T-cell (primary cell): ENCODE measurements around the gene CSE1L. TPM values are rescaled to one million over a fixed set of nuclear protein-coding genes. Genes with fewer than 3 reads are reported as not detected.

Source experiments
- ATAC-seq, 4 experiments: fragments of 200-7000 bp in 3 of 4; fragments of 150-1000 bp in 1 of 4; cut with Tn5 transposase; replicated peaks in 1 of 4; 1 replicate in 3 of 4; 2 replicates in 1 of 4; pipeline ENCODE4 v1.10.0; 2021; ENCODE audit warnings: moderate library complexity in 3 of 4, mild to moderate bottlenecking in 2 of 4, moderate number of reproducible peaks in 1 of 4
- CTCF ChIA-PET, 2 donors: fragments of 300-600 bp; sonication (Branson Sonifier 250); formaldehyde crosslinking; loops; one replicate each; lab custom pipeline; 2022; ENCODE audit warnings: antibody characterized with exemption in 2 of 2; lab: Charles Lee
- POLR2A ChIA-PET, 2 donors: fragments of 300-600 bp; sonication (Branson Sonifier 250); formaldehyde crosslinking; loops; one replicate each; lab custom pipeline; 2022; ENCODE audit warnings: antibody characterized with exemption in 2 of 2; lab: Charles Lee
- DNase-seq, 35 experiments: peaks; one replicate each; pipeline versions ENCODE4 v3.0.0 to v3.0.0-alpha.2; 2013 to 2023
- H3K27ac ChIP-seq: one replicate; pipeline ENCODE4 v1.5.1; 2013; ENCODE audit warnings: low read length
- H3K27me3 ChIP-seq, 2 experiments: replicated peaks in 1 of 2; 1 replicate in 1 of 2; 2 replicates in 1 of 2; pipeline versions ENCODE4 v1.6.1 to v1.7.0; 2013; ENCODE audit warnings: low read length in 1 of 2, mixed read lengths in 1 of 2; ENCODE audit not compliant: control insufficient read depth in 2 of 2, insufficient read depth in 2 of 2; ENCODE audit errors: extremely low read depth in 1 of 2
- H3K36me3 ChIP-seq, 2 donors: 1 replicate in 1 of 2; 2 replicates in 1 of 2; pipeline versions ENCODE4 v1.6.1 to v1.7.0; 2013; ENCODE audit warnings: low read length in 1 of 2; ENCODE audit not compliant: control insufficient read depth in 2 of 2, insufficient read depth in 1 of 2; ENCODE audit errors: extremely low read depth in 1 of 2
- H3K4me1 ChIP-seq, 2 experiments: 1 replicate in 1 of 2; 2 replicates in 1 of 2; pipeline versions ENCODE4 v1.6.1 to v1.7.0; 2013; ENCODE audit warnings: low read length in 2 of 2, mixed read lengths in 1 of 2; ENCODE audit not compliant: insufficient read depth in 2 of 2, control insufficient read depth in 1 of 2; ENCODE audit errors: extremely low read depth in 1 of 2
- H3K4me3 ChIP-seq, 2 donors: 1 replicate in 1 of 2; 2 replicates in 1 of 2; pipeline versions ENCODE4 v1.5.1 to v1.7.0; 2013; ENCODE audit warnings: mild to moderate bottlenecking in 2 of 2, low read length in 1 of 2, moderate library complexity in 1 of 2; ENCODE audit not compliant: control insufficient read depth in 1 of 2; ENCODE audit errors: extremely low read depth in 1 of 2
- H3K9me3 ChIP-seq: 2 replicates; pipeline ENCODE4 v1.7.0; 2013
- H3K27ac Mint-ChIP-seq, 2 donors: one replicate each; pipeline ENCODE4 v1.8.0; 2020 to 2021; ENCODE audit warnings: mild to moderate bottlenecking in 2 of 2, mixed read lengths in 2 of 2
- H3K27me3 Mint-ChIP-seq, 2 donors: one replicate each; pipeline ENCODE4 v1.8.0; 2021 to 2022; ENCODE audit warnings: mixed read lengths in 2 of 2
- H3K36me3 Mint-ChIP-seq: one replicate; pipeline ENCODE4 v1.8.0; 2021; ENCODE audit warnings: mixed read lengths
- H3K4me1 Mint-ChIP-seq, 3 donors: one replicate each; pipeline ENCODE4 v1.8.0; 2020 to 2022; ENCODE audit warnings: mixed read lengths in 3 of 3, mild to moderate bottlenecking in 1 of 3
- H3K4me3 Mint-ChIP-seq, 3 donors: one replicate each; pipeline ENCODE4 v1.8.0; 2020 to 2022; ENCODE audit warnings: mild to moderate bottlenecking in 3 of 3, mixed read lengths in 3 of 3, moderate library complexity in 3 of 3
- H3K9me3 Mint-ChIP-seq, 3 donors: one replicate each; pipeline ENCODE4 v1.8.0; 2020 to 2022; ENCODE audit warnings: mixed read lengths in 3 of 3
- WGBS: methylation state at CpG from one replicate; pipeline ENCODE4 v1.1.5; 2013; ENCODE audit warnings: missing lambda C conversion rate; ENCODE audit not compliant: insufficient coverage; 5-methylcytosine and 5-hydroxymethylcytosine counted together
- total RNA-seq, 35 experiments: library from RNA in 6 of 35; stranded (reverse) in 6 of 35; fragments of 120-200 nt in 1 of 35; gene quantifications; one replicate each; pipeline versions ENCODE4 v1.2.1 to v1.2.4 and lab custom pipeline; 2013 to 2026

Gene CSE1L
- total RNA-seq: 10 to 100 TPM; 29.3 to 41.7 (median 37.4) TPM
- total RNA-seq (2013): 40.6 TPM
- total RNA-seq (lab: John Stamatoyannopoulos, UW): 58.8 to 431 (median 99.9) reads per million in 29 experiments

GRCh38 chr20:49046087-49046900, at the start of gene CSE1L:
CSE1L (plus strand) TSS chr20:49046312; CDS start chr20:49058464, 12,152 bp downstream.
- H3K27me3 Mint-ChIP-seq: no peaks in the 10 kb centered on the region
- Histone ChIP-seq H3K4me1 (peaks cover 16 to 29% of the 10 kb centered on the region in 2 experiments), H3K4me3 (peak within 1 kb of the TSS; percentile 85 to 100), H3K27me3 (no peaks in the 10 kb centered on the region), H3K36me3 (no peaks in the 10 kb centered on the region), H3K9me3 (no peaks in the 10 kb centered on the region), H3K27ac (peak within 1 kb of the TSS; percentile 97)
- peaks cover 42 to 49% (median 43%) of the 10 kb centered on the region in 3 donors for H3K4me1 Mint-ChIP-seq
- DNase-seq: peak; percentile 85 to 96 (median 92)
- H3K9me3 Mint-ChIP-seq: no peaks in the 10 kb centered on the region
- ChIA-PET POLR2A (interaction anchor here (0.5 to 1.1 kb wide), 4 partner anchors 9 to 781 kb away, joined by 3 to 12 read pairs (median 4); no protein-coding TSS in a partner anchor), CTCF (interaction anchor here in 1 of 2 donors (0.6 to 0.7 kb wide), 2 partner anchors 19 to 53 kb away, joined by 3 read pairs; no protein-coding TSS in a partner anchor)
- peaks cover 3% of the 10 kb centered on the region for H3K36me3 Mint-ChIP-seq
- WGBS: 0% methylated on average over 75 of the region's 80 CpGs
- H3K27ac Mint-ChIP-seq: peak within 1 kb of the TSS; percentile 96 to 99
- peak; percentile 90 to 92 (median 92) for ATAC-seq
- peak within 1 kb of the TSS; percentile 94 to 97 (median 97) for H3K4me3 Mint-ChIP-seq

GRCh38 chr20:48999890-49000870, 45.9 kb upstream of the CSE1L start:
- DNase-seq (no peak), ATAC-seq (no peak)
- CTCF ChIA-PET: no interaction called here
- no peaks in the 10 kb centered on the region for H3K9me3 Mint-ChIP-seq
- Histone ChIP-seq H3K4me1 (no peaks in the 10 kb centered on the region), H3K4me3 (no peak overlapping the region), H3K27me3 (no peaks in the 10 kb centered on the region), H3K27ac (no peak overlapping the region), H3K36me3 (peaks cover 0 to 63% of the 10 kb centered on the region in 2 donors), H3K9me3 (no peaks in the 10 kb centered on the region)
- H3K27me3 Mint-ChIP-seq: no peaks in the 10 kb centered on the region
- no peak overlapping the region for H3K4me3 Mint-ChIP-seq
- no peaks in the 10 kb centered on the region for H3K4me1 Mint-ChIP-seq
- H3K27ac Mint-ChIP-seq: no peak overlapping the region
- POLR2A ChIA-PET: no interaction called here
- no CpG with 5 or more reads among the region's 3 CpGs for WGBS
- H3K36me3 Mint-ChIP-seq: peaks cover 47% of the 10 kb centered on the region

GRCh38 chr20:49001741-49002140, 44.4 kb upstream of the CSE1L start:
- peaks cover 47% of the 10 kb centered on the region for H3K36me3 Mint-ChIP-seq
- no peaks in the 10 kb centered on the region for H3K9me3 ChIP-seq
- H3K4me3 Mint-ChIP-seq: no peak overlapping the region
- no peak overlapping the region for H3K27ac ChIP-seq
- CTCF ChIA-PET: interaction anchor here in 1 of 2 donors (0.6 kb wide), 1 partner anchor 97 kb away, joined by 3 read pairs; no protein-coding TSS in a partner anchor
- no peaks in the 10 kb centered on the region for H3K4me1 Mint-ChIP-seq
- no peaks in the 10 kb centered on the region for H3K4me1 ChIP-seq
- H3K9me3 Mint-ChIP-seq: no peaks in the 10 kb centered on the region
- DNase-seq (no peak), ATAC-seq (no peak)
- H3K27me3 ChIP-seq: no peaks in the 10 kb centered on the region
- POLR2A ChIA-PET: interaction anchor here in 1 of 2 donors (0.6 kb wide), 1 partner anchor 8 kb away, joined by 4 read pairs; no protein-coding TSS in a partner anchor
- H3K4me3 ChIP-seq: no peak overlapping the region
- H3K27me3 Mint-ChIP-seq: no peaks in the 10 kb centered on the region
- WGBS: no CpG with 5 or more reads among the region's 7 CpGs
- peaks cover under 1 to 59% of the 10 kb centered on the region in 2 donors for H3K36me3 ChIP-seq
- no peak overlapping the region for H3K27ac Mint-ChIP-seq

GRCh38 chr20:49006446-49006980, 39.6 kb upstream of the CSE1L start:
- H3K4me1 ChIP-seq: no peaks in the 10 kb centered on the region
- ChIA-PET CTCF (interaction anchor here in 1 of 2 donors (0.6 kb wide), 1 partner anchor 173 kb away, joined by 3 read pairs; no protein-coding TSS in a partner anchor), POLR2A (interaction anchor here in 1 of 2 donors (0.6 kb wide), 1 partner anchor 1292 kb away, joined by 3 read pairs; no protein-coding TSS in a partner anchor)
- H3K36me3 ChIP-seq: peaks cover 2 to 60% of the 10 kb centered on the region in 2 donors
- no peaks in the 10 kb centered on the region for H3K9me3 Mint-ChIP-seq
- no peaks in the 10 kb centered on the region for H3K27me3 Mint-ChIP-seq
- WGBS: 96% methylated on average over 8 of the region's 8 CpGs
- no peaks in the 10 kb centered on the region for H3K9me3 ChIP-seq
- H3K4me1 Mint-ChIP-seq: no peaks in the 10 kb centered on the region
- H3K36me3 Mint-ChIP-seq: peaks cover 33% of the 10 kb centered on the region
- no peak overlapping the region for H3K27ac Mint-ChIP-seq
- DNase-seq (no peak), ATAC-seq (no peak)
- H3K27ac ChIP-seq: no peak overlapping the region
- H3K4me3 Mint-ChIP-seq: no peak overlapping the region
- H3K27me3 ChIP-seq: no peaks in the 10 kb centered on the region
- H3K4me3 ChIP-seq: no peak overlapping the region

GRCh38 chr20:49009899-49010631, 36.0 kb upstream of the CSE1L start:
- Mint-ChIP-seq H3K4me3 (no peak overlapping the region), H3K27me3 (no peaks in the 10 kb centered on the region), H3K9me3 (no peaks in the 10 kb centered on the region), H3K36me3 (peaks cover 56% of the 10 kb centered on the region), H3K27ac (no peak overlapping the region), H3K4me1 (no peaks in the 10 kb centered on the region)
- no peaks in the 10 kb centered on the region for H3K9me3 ChIP-seq
- peaks cover 7 to 78% of the 10 kb centered on the region in 2 donors for H3K36me3 ChIP-seq
- ChIA-PET POLR2A (interaction anchor here in 1 of 2 donors (0.6 kb wide), 1 partner anchor 8 kb away, joined by 4 read pairs; no protein-coding TSS in a partner anchor), CTCF (no interaction called here)
- H3K27ac ChIP-seq: no peak overlapping the region
- no peak overlapping the region for H3K4me3 ChIP-seq
- H3K4me1 ChIP-seq: no peaks in the 10 kb centered on the region
- ATAC-seq (no peak), DNase-seq (no peak)
- WGBS: 99% methylated on average over 10 of the region's 12 CpGs
- no peaks in the 10 kb centered on the region for H3K27me3 ChIP-seq
